Measurements from ENCODE around the gene AP5S1. TPM values are rescaled to one million over a fixed set of nuclear protein-coding genes. Genes with fewer than 3 reads are reported as not detected.

Gene AP5S1
- polyA plus RNA-seq, 3 donors = 6.6 to 10.8 (median 8.6) TPM

GRCh38 chr20:3874194-3874844, 54.0 kb downstream of the AP5S1 start:
- peaks cover 16 to 19% of the 10 kb centered on the region in 2 donors for H3K4me1 ChIP-seq (ENCODE audit: control insufficient read depth in 1 of 2, insufficient read depth in 2 of 2, low read length in 2 of 2)
- peaks cover 40 to 59% of the 10 kb centered on the region in 2 donors for H3K36me3 Mint-ChIP-seq
- no peak overlapping the region for H2AFZ ChIP-seq (ENCODE audit: insufficient read depth, low read depth, low read length, poor library complexity, severe bottlenecking)
- no peak overlapping the region for H3K4me3 Mint-ChIP-seq
- no peaks in the 10 kb centered on the region for H3K9me3 Mint-ChIP-seq
- no peaks in the 10 kb centered on the region for H3K27me3 Mint-ChIP-seq (ENCODE audit: low read depth in 3 of 3)
- WGBS (ENCODE audit: insufficient coverage) = 87% methylated on average over 3 of the region's 3 CpGs
- peaks cover 38% of the 10 kb centered on the region for H3K79me2 ChIP-seq (ENCODE audit: insufficient read depth, low read length)
- H4K20me1 ChIP-seq (ENCODE audit: insufficient read depth, low read length) = peaks cover 64% of the 10 kb centered on the region
- no peaks in the 10 kb centered on the region for H3K9me3 ChIP-seq (replicated peaks in 1 of 2; ENCODE audit: control insufficient read depth in 1 of 2, insufficient read depth in 1 of 2, low read length in 2 of 2)
- H3K4me3 ChIP-seq (replicated peaks in 1 of 3; ENCODE audit: low read depth in 2 of 3, low read length in 3 of 3) = no peak overlapping the region
- peaks cover 29% of the 10 kb centered on the region for H3K4me1 Mint-ChIP-seq
- H3K27ac ChIP-seq (ENCODE audit: low read depth in 1 of 2, low read length in 2 of 2) = peak overlapping the region in 1 of 2 donors; percentile 49
- H3K27ac Mint-ChIP-seq = peak overlapping the region in 3 of 7 donors; percentile 24 to 65 (median 44)
- H3K27me3 ChIP-seq (ENCODE audit: control insufficient read depth in 2 of 2, insufficient read depth in 2 of 2, low read length in 2 of 2) = no peaks in the 10 kb centered on the region
- no peak overlapping the region for H3K9ac ChIP-seq (ENCODE audit: insufficient read depth, low read length, poor library complexity, severe bottlenecking)
- intact Hi-C loops (cut with micrococcal nuclease) = no loop called here
- no peak overlapping the region for H3K4me2 ChIP-seq (replicated peaks; ENCODE audit: extremely low read depth, low read length, poor library complexity, severe bottlenecking)
- no peak for TF ChIP-seq CTCF (IDR thresholded peaks at IDR 0.05)
- DNase-seq = no peak
- peaks cover 31 to 64% of the 10 kb centered on the region in 2 donors for H3K36me3 ChIP-seq (replicated peaks in 1 of 2; ENCODE audit: control insufficient read depth in 1 of 2, insufficient read depth in 2 of 2, low read length in 2 of 2)

GRCh38 chr20:3875378-3875974, 55.1 kb downstream of the AP5S1 start:
- Mint-ChIP-seq H3K9me3 (no peaks in the 10 kb centered on the region), H3K27me3 (ENCODE audit: low read depth in 3 of 3) (peaks cover 0 to 3% (median 0%) of the 10 kb centered on the region in 3 donors), H3K36me3 (peaks cover 33 to 51% of the 10 kb centered on the region in 2 donors), H3K27ac (no peak overlapping the region), H3K4me3 (no peak overlapping the region), H3K4me1 (peaks cover 29% of the 10 kb centered on the region)
- Histone ChIP-seq H3K27me3 (ENCODE audit: control insufficient read depth in 2 of 2, insufficient read depth in 2 of 2, low read length in 2 of 2) (no peaks in the 10 kb centered on the region), H3K27ac (ENCODE audit: low read depth in 1 of 2, low read length in 2 of 2) (peak overlapping the region in 1 of 2 donors; percentile 16), H3K4me2 (replicated peaks; ENCODE audit: extremely low read depth, low read length, poor library complexity, severe bottlenecking) (no peak overlapping the region), H3K9ac (ENCODE audit: insufficient read depth, low read length, poor library complexity, severe bottlenecking) (no peak overlapping the region), H2AFZ (ENCODE audit: insufficient read depth, low read depth, low read length, poor library complexity, severe bottlenecking) (no peak overlapping the region), H3K4me1 (ENCODE audit: control insufficient read depth in 1 of 2, insufficient read depth in 2 of 2, low read length in 2 of 2) (peaks cover 16 to 19% of the 10 kb centered on the region in 2 donors), H3K36me3 (replicated peaks in 1 of 2; ENCODE audit: control insufficient read depth in 1 of 2, insufficient read depth in 2 of 2, low read length in 2 of 2) (peaks cover 25 to 54% of the 10 kb centered on the region in 2 donors), H4K20me1 (ENCODE audit: insufficient read depth, low read length) (peaks cover 58% of the 10 kb centered on the region), H3K4me3 (replicated peaks in 1 of 3; ENCODE audit: low read depth in 2 of 3, low read length in 3 of 3) (no peak overlapping the region), H3K79me2 (ENCODE audit: insufficient read depth, low read length) (peaks cover 38% of the 10 kb centered on the region), H3K9me3 (replicated peaks in 1 of 2; ENCODE audit: control insufficient read depth in 1 of 2, insufficient read depth in 1 of 2, low read length in 2 of 2) (no peaks in the 10 kb centered on the region)
- WGBS (ENCODE audit: insufficient coverage) = 75% methylated on average over 1 of the region's 9 CpGs
- DNase-seq = no peak
- TF ChIP-seq CTCF (IDR thresholded peaks at IDR 0.05) = no peak
- intact Hi-C loops (cut with micrococcal nuclease) = no loop called here

Data from CD14-positive monocyte (primary cell).